ENCODE results near the gene ATXN1. TPM values are rescaled to one million over a fixed set of nuclear protein-coding genes. Genes with fewer than 3 reads are reported as not detected.

The ATXN1 gene
- polyA plus RNA-seq, 1 of the 3 experiments (the other 2 are of a cell fraction) = 7.9 TPM

GRCh38 chr6:16804546-16805242 lies 43.4 kb upstream of the ATXN1 start:
- TF ChIP-seq REST (IDR thresholded peaks at IDR 0.05; ENCODE audit: low read depth, low read length) (no peak), EZH2phosphoT487 (IDR thresholded peaks at IDR 0.05; ENCODE audit: borderline replicate concordance, low read depth) (no peak), FOSL2 (IDR thresholded peaks at IDR 0.05; ENCODE audit: borderline replicate concordance, low read depth) (no peak), MAX (IDR thresholded peaks at IDR 0.05; ENCODE audit: low read depth) (no peak), GATA2 (CRISPR knock-in tag; IDR thresholded peaks at IDR 0.05) (no peak), PBX3 (IDR thresholded peaks at IDR 0.05) (no peak), SMC3 (IDR thresholded peaks at IDR 0.05; ENCODE audit: low read depth, low read length) (no peak), TCF12 (IDR thresholded peaks at IDR 0.05) (no peak), TEAD4 (IDR thresholded peaks at IDR 0.05; ENCODE audit: borderline replicate concordance, insufficient read depth) (no peak), JUND (IDR thresholded peaks at IDR 0.05) (no peak), RFX5 (IDR thresholded peaks at IDR 0.05; ENCODE audit: low read length) (no peak), ZBTB33 (IDR thresholded peaks at IDR 0.05; ENCODE audit: borderline replicate concordance, low read depth) (no peak), ELF1 (IDR thresholded peaks at IDR 0.05) (no peak), USF1 (IDR thresholded peaks at IDR 0.05; ENCODE audit: borderline replicate concordance, low read depth) (no peak), RXRA (IDR thresholded peaks at IDR 0.05; ENCODE audit: borderline replicate concordance, low read depth) (no peak), TAF1 (IDR thresholded peaks at IDR 0.05; ENCODE audit: borderline replicate concordance, low read depth, low read length) (no peak), IRF3 (IDR thresholded peaks at IDR 0.05; ENCODE audit: low read depth, low read length) (no peak), FOXM1 (IDR thresholded peaks at IDR 0.05; ENCODE audit: low read depth) (no peak)
- no peaks in the 10 kb centered on the region for H3K79me2 ChIP-seq (ENCODE audit: insufficient read depth)

More at GRCh38 chr6:16804546-16805242, 43.4 kb upstream of the ATXN1 start:
- Histone ChIP-seq H3F3A (replicated peaks; ENCODE audit: insufficient read depth) (peaks cover 19% of the 10 kb centered on the region), H3K27ac (ENCODE audit: low read depth in 2 of 2, low read length in 1 of 2) (no peak overlapping the region), H3K4me1 (ENCODE audit: control insufficient read depth in 1 of 2, insufficient read depth in 2 of 2, low read depth in 1 of 2, low read length in 1 of 2) (peaks cover 4 to 34% of the 10 kb centered on the region in 2 experiments; a peak in 3 of 4 replicates), H3K36me3 (replicated peaks in 1 of 2; ENCODE audit: control insufficient read depth in 1 of 2, insufficient read depth in 2 of 2, low read length in 1 of 2) (no peaks in the 10 kb centered on the region), H4K20me1 (ENCODE audit: insufficient read depth) (no peaks in the 10 kb centered on the region), H3K27me3 (ENCODE audit: insufficient read depth) (no peaks in the 10 kb centered on the region), H3K9me2 (no peaks in the 10 kb centered on the region), H3K9me3 (peaks cover 3% of the 10 kb centered on the region; the same call in 1 of the 2 replicates), H3K9ac (no peak overlapping the region), H3K4me2 (no peak overlapping the region), H3K4me3 (ENCODE audit: low read depth in 2 of 2, low read length in 1 of 2) (no peak overlapping the region), H2AFZ (ENCODE audit: low read depth) (no peak overlapping the region)
- DNase-seq = no peak
- ChIA-PET CTCF (no interaction called here), POLR2A (no interaction called here)
- WGBS (ENCODE audit: low lambda C conversion rate) = 87% methylated on average over 8 of the region's 8 CpGs

Measured in SK-N-SH (cell line).